H4 (cell line): ENCODE data around the gene LRRC32. TPM values are rescaled to one million over a fixed set of nuclear protein-coding genes. Genes with fewer than 3 reads are reported as not detected.
A peak's percentile ranks its signal among the peaks of the same experiment; 100 is the strongest.

Experiments used
- DNase-seq: peaks from one replicate; pipeline ENCODE4 v3.0.0-alpha.2; 2015; ENCODE audit warnings: low spot score
- total RNA-seq: library from RNA; depleted of rRNA; stranded (reverse); fragments of >200 nt; shearing (Covaris generic); gene quantifications from 2 replicates; pipeline ENCODE4 v1.2.3, GENCODE V29; 2014

The LRRC32 gene
- total RNA-seq, 1 experiment from 2014 or later: 0.04 TPM

DNA sequence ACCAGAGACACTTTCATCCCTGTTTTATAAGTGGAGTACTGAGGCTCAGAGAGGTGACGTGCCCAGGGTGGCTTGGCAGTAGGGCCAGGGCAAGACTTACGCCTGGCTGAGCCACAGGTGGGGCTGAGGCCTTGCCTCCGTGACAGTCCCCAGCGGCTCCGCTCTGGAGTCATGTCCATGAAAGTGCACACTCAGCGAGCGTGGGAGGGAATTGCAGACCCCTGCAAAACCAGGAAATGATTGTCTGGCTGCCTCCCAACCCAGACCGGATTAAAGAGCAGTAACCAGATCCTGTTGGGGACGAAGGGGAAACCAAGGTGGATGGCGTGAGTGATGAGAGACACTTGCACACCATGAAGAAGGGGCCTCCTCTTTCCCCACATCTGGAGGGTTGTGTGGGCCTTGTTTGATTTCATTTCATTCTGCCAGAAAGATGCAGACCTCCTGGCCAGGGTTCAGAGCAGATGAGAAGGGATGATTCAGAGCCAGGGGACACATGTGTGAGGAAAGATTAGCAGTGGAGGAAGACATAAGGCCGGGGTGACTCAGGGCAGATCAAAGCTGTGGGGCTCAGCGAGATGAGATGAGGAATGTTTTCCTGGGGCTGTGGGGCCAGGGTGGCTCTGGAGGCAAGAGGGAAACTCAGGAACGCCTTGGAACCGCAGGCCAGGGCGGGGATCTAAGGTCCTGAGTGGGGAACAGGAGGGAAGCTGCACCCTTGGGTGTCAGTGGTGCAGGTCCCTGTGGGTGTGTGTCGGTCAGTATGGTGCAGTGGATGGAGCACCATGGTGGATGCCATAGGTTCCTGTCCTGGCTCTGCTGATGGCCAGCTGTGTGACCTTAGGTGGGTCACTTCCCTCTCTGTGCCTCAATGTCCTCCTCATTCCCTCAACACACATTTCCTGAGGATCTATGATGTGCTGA is 29.9 kb upstream of the LRRC32 start:
- DNase-seq: peak; percentile 24

DNA sequence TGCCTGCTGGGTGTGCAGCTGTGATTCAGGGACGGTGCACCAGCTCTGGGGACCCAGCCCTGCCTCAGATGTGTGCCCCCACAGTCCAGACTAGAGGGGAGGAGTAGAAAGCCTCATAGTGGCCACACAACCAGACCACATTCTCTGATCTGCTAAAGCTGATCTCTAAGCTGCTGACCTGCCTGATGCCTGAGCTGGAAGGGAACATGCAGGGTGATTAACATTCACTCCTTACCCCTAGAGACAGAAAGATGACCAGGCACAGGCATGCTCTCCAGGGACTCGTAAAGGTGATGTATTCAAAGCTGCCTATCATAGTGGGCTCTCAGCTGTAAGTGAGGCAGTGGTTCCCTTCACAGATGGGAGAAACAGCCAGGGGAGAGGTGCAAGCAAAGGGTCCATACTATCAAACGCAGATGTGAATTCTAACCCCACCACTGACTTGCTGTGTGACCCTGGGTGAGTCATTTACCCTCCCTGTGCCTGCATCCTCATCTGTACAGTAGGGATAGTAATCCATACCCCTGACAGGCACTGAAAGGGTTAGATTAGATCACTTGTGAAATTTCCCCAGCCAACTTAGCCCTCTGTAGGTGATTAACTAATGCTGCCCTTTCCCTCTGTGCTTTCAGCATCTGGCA is 29.0 kb upstream of the LRRC32 start:
- no peak for DNase-seq

DNA sequence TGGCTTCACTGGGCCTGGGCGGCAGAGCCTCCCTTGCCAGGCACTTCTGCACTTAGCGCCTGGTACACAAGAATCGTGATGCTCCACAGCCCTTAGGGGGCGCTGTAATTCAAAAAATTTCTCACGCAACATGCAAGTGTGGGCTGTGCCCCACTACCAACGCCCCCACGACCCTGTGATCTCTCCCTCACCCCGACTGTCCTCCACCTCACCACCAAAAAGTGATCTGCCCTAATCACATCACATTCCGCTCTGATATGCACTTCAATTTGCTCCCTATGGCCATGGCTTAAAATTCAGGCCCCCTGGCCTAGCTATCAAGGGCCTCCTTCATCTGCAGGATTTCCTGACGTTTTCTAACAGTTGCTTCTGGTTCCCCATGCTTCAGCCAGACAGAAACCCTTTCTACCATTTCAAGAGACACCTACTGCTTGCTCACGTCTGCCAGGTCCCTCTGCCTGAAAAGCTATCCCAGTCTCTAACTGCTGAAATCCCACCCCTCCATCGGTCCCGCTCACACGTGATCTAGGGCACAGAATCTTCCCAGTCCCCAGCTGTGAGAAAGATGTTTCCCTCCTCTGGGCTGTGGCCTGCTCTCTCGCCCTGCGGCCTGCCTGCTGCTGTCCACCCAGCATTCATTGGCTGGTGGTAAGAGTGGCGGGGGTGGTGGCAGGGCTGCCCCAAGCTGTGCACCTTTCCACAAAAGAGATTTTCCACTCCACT is 27.9 kb upstream of the LRRC32 start:
- DNase-seq: no peak

DNA sequence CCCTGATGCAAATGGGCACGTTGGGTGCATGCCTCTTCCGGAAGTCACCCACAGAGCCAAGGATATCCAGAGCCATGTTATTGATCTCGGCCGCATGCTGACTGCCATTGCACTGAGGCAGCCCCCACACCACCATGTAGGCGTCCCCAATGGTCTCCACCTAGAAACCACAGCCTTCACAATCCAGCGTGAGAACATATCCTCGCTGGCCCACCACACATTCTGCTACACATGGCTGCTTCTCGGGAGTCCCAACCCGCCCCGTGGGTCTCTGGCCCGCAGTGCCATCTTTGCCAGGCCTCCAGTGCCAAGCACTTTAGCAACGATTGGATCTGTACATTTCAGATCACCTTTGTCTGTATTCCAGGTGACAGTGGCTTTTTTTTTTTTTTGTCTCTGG is 26.2 kb upstream of the LRRC32 start:
- DNase-seq: no peak

DNA sequence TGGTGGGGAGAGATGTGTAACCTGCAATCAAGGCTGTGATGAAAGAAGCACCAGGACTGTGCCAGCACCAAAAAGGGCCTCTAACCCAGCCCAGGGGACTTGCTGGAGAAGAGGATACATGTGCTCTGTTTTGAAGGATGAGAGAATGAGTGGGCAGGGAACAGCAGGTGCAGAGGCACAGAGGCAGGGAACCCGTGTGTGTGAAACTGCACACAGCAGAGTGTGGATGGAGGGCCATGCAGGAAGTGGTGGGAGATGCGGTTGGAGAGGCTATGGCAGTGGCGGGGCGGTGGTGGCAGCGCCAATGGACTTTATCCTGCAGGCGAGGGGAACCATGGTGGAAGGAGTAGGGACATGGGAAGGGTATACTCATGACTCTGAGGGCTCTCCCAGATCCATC is 25.2 kb upstream of the LRRC32 start:
- DNase-seq: no peak

DNA sequence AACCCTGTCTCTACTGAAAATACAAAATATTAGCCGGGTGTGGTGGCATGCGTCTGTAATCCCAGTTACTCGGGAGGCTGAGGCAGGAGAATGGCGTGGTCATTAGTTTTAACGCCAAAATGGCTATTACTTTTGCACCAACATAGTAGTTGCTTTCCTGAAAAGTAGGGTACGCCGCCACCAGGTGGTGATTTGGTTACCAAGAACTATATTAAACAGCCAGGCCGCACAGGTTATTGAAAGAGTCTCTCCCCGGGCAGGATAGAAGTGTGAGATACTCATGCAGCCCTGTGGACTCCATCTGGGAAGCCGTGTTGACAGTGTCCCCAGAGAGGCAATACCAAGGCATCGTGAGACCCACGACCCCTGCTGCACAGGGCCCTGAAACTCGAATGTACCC is 24.6 kb upstream of the LRRC32 start:
- DNase-seq: no peak

DNA sequence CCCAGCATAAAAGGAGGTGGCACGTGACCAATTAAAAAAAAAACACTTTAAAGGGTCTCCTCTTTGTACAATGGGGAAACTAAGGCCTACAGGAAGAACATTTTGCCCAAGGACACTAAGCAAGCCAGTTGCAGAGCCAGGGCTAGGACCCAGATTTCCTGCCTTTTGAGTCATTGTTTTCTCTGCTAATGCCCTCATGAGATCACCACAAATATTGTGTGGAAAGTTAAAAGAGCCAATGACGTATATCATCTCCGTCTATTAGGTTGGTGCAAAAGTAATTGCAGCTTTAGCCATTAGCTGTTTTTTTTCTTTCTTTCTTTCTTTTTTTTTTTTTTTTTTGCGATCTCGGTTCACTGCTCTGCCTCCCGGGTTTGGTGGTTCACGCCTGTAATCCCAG is 24.1 kb upstream of the LRRC32 start:
- DNase-seq: peak; percentile 24

DNA sequence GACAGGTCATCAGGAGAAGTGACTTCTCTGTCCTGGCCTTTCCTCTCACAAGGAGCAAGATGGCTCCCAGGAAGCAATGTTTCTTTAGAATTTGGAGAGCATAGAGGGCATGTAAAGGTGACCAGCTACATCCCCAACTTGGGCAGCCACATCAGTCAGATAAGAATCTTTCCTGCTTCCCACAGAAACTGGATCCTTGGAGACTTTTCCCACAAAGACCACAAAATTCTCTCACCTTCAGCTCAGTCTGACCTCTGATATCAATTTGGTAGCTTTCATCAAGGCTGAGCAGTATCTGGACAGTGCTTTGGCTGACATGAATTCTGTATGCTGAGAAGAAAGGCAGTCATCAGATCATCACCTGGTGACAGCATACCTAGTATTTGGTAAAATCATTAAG is 23.3 kb upstream of the LRRC32 start:
- no peak for DNase-seq

DNA sequence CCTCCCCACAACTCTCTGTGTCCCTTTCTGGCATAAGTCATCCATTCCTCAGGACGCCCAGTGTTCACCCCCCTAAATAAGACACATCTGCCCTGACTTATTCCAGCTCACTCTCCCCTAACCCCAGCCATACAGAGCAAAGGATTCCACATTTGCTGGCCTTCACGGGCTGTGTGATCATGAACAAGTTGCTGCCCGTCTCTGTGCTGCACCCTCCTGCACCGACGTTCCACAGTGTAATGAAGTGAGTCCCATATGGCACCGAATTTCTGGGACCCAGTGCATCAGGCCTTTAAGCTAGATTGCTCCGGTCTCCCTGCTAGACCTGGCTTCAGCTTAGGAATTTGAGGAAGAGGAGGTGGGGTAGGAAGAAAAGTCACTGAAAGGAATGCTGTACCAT is 22.4 kb upstream of the LRRC32 start:
- DNase-seq: no peak

DNA sequence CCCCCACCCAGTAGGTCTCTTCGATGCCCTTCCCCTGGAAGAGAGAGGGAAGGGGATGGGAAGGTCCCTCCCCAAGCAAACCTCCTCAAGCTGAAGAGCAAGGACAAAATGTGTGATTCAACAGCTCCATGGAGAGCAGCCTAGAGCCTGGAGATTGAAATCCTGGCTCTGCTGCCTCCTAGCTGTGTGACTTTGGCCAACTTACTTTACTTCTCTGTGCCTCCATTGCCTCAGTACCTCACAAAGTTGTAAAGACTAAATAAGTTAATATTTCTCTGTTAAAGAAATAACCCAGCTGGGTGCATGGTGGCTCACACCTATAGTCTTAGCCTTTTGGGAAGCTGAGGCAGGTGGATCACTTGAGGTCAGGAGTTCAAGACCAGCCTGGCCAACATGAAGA is 21.1 kb upstream of the LRRC32 start:
- DNase-seq: no peak

DNA sequence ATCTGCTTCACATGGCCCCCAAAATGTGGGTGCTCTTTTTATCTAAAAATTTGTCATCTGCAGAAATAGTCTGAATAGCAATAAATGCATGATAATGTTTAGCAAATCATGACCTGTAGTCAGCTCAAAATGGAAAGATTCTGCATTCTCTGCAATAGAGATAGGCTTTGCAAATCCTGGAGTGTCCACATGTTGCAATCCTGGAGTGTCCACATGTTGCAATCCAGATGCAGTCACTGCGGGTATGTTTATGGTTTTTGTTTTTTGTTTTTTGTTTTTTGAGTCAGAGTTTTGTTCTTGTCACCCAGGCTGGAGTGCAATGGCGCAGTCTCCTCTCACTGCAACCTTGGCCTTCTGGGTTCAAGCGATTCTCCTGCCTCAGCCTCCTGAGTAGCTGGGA is 20.2 kb upstream of the LRRC32 start:
- DNase-seq: no peak

DNA sequence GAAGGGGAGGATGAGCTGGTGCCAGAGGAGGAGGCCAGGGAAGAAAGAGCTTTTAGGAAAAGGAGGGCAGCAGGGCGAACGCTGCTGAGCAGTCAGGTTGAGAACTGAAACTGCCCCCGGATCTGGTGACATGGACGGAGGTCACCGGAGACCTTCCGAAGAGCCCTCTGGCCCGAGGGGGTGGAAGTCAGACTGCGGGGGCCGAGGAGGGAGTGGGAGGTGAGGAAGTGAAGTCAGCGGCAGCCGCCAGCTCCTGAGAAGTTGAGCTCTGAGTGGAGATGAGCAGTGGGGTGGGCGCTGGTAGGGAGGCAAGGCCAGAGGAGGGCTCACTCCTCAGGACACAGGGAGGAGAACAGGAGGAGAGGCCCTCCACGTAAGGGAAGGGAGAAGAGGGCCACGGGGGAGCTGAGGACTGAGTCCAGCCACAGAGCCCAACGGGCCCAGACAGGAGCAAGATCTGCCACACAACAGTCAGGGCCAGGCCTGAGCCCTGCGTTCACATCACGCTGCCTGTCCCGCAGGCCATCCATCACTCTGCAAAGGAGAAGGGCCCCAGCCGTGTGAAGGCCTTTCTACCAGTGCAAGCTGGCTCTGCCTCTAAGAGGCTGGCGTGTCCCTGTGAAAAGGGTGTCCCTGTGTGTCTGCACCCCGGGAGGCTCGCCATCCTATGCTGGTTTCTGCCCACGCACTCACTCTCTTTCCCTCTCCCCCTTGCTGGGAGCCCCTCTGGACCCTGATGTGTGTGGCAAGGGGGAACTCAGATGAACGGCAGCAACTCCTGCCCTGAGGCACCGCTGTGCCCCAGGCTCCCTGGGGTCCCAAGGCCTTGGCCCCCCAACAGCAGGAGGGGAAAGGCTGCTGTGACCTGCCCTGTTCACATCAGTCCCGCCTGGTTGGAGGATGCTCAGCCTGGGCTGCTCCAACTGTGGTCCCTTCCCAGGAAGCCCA is 19.0 kb upstream of the LRRC32 start:
- DNase-seq: no peak

DNA sequence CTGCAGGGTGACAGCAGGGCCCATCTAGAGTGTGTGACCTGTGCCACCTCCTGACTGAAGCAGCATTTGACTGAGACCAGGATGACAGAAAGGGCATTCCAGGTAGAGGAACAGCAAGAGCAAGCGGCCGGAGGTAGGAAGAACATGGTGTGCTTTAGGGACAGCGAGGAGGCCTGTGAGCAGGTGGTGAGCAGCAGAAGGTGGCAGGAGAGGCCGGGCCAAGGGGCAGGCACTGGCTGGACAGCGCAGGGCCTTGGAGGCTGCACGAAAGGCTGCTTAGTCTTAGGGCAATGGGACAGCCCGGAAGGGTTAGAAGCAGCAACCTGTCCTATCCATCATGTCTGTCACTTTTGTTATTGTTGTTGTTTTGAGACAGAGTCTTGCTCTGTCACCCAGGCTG is 17.6 kb upstream of the LRRC32 start:
- DNase-seq: no peak

DNA sequence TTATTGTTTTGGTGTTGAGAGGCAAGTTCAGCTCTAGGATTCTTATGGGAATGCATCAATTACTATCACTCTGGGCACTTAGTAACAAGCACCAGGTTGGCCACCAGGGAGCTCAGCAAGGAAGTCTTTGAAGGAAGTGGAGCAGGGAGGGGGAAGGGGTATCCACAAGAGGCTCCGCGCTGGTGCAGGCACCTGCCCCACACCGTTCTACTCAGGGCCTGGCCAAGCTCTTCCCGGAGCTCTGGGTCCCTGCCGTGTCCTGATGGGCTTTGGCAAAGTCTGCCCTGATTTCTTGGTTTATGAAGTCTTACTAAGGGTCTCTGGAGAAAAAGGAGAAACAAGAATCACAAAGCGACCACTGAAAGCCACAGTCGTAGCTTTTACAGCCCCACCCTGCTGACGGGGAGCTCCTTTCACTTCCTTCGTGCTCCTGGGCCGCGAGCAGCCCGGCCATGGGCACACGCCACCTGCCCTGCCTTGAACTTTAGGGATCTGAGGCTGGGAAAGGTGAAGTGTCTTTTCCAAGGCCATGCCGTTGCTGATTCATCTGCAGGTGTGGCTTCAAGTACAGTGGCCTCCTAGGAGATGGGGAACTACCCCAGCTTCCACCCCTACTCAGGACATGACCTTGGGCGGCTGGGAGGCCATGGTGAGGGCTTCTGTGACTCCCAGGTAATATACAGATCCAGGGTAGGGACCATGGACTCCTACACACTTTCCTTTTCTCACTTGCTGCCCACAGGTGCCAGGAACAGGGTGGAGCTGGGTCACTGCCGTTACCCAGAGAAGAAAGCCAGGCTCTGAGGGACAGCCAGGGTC is 15.9 kb upstream of the LRRC32 start:
- DNase-seq: no peak

DNA sequence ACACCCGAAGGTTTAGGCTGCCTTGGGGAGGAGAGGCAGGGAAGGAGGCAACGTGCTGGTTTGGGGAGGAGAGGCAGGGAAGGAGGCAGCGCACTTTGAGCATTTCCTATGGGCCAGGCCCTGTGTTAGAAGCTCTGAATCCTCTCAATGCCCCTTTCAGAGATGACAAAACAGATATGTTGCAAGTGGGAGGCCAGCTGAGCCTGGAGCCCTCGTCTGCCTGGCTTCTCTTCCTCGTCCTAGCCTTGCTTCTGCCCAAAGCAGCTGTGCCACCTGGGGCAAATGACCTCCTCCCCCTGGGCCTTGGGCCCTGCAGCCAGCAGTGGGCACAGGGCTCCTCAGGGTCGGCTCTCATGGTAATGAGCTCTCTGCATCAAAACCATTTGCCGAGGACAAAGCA is 15.3 kb upstream of the LRRC32 start:
- DNase-seq: no peak

DNA sequence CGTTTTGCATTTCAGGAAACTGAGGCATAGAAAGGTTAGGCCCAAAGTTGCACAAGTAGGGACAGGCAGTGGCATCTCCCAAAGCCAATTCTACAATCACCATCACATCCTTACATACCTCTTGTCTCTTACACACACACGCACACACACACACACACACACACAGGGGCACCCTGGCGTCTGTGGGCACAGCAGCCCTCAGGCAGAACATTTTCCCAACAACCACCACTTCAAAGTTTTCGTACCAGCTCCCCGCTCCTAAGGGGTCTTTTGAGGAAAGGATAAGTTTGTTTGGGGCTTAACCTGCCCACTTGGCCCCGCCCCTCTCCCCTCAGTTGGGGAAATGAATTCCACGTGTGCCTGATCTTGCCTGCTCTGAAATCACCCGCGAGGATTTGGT is 14.7 kb upstream of the LRRC32 start:
- DNase-seq: no peak

DNA sequence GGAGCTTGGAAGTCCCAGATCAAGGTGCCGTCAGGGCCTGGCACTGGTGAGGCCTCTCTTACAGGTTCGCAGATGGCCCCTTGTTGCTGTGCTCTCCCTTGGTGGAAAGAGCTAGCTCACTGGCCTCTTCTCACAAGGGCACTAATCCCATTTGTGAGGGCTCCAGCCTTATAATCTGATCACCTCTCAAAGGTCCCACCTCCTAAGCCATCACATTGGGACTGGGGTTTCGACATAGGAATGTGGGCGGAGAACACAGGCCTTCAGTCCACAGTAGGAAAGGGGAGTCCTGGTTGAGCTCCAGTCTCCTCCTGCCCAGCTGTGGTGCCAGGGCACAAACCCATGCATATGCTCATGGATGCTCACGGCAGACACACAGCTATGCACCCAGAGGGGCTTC is 14.0 kb upstream of the LRRC32 start:
- DNase-seq: no peak

DNA sequence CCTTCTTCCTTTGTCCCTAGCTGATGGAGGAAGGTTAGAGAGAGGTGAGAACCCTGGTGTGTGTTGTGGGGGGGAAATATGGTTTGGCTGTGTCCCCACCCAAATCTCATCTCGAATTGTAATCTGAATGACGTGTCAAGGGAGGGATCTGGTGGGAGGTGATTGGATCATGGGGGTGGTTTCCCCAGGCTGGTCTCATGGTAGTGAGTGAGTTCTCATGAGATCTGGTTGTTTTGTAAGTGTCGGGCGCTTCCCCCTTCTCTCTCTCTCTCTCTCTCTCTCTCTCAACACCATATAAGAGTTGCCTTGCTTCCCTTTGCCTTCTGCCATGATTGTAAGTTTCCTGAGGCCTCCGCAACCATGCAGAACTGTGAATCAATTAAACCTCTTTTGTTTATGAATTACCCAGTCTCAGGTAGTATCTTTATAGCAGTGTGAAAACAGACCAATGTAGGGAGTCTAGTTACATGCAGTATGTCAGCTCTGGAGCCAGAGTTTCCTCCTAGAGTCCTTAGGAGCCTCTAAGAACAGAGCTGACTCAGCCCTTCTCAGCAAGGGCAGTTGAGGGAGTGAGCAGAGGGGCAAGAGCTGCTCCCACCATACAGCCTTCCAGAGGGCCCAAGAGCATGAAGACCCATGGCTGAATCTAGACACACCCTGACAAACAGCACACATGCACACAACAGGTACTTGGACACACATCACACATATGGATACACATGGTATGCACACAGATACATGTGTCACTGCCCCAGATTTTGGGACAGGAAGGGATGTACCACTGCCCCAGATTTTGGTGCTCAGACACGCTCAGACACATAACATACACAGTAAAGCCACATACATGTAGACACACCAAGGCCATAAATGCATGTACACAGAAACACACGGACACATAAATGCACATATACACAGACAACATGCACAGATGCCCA is 12.9 kb upstream of the LRRC32 start:
- DNase-seq: no peak

DNA sequence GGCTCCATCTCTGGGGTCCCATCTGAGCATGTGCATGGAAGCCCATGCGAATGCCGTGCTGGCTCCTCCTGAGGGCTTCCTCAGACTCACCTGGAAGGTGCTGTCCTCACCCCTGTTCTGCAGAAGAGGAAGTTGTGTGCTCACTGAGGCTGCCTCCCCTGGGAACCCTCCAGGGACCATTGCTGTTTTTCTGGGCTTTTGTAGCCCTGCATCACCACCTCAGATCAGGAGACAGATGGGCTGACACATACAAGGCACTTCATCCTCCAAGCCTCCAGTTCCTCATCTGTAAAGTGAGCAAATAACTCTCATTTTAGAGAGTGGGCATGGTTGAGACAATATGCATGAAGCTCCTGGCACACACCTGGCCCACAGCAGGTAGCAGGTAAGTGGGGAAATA is 12.1 kb upstream of the LRRC32 start:
- no peak for DNase-seq

DNA sequence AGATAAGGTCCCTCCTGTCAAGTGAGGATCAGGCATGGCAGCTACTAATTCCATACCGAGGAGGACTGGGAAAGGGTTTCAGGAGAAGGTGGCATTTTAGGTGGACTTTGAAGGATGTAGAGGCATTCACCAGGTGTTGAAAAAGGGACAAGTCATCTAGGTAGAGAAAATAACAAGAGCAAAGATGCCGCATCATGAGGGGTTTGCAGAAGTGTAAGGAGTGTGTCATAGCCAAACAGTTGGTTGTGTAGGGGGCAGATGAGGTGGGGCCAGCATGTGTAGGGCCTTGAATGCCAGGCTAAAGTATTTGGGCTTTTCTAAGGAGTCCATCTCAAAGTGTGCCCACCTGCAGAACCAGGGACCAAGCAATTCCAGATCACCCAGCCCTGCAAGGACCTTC is 11.6 kb upstream of the LRRC32 start:
- no peak for DNase-seq
